Chondrocyte (in vitro differentiated cells): ENCODE measurements around the gene AUTS2. TPM values are rescaled to one million over a fixed set of nuclear protein-coding genes. Genes with fewer than 3 reads are reported as not detected.
A peak's percentile ranks its signal among the peaks of the same experiment; 100 is the strongest.

Source experiments
- DNase-seq: peaks from one replicate; pipeline ENCODE4 v3.0.0; 2021; ENCODE audit warnings: mixed read lengths, low spot score
- H3K27ac Mint-ChIP-seq: one replicate; pipeline ENCODE4 v1.8.0; 2021; ENCODE audit warnings: mild to moderate bottlenecking, moderate library complexity, mixed read lengths; ENCODE audit not compliant: unreplicated experiment
- H3K27me3 Mint-ChIP-seq: 2 replicates; pipeline ENCODE4 v1.8.0; 2021; ENCODE audit warnings: low read depth, mixed read lengths
- H3K36me3 Mint-ChIP-seq: 2 replicates; pipeline ENCODE4 v1.8.0; 2021; ENCODE audit warnings: low read depth, mixed read lengths
- H3K4me1 Mint-ChIP-seq: 2 replicates; pipeline ENCODE4 v1.8.0; 2021; ENCODE audit warnings: low read depth, mild to moderate bottlenecking, mixed read lengths
- H3K4me3 Mint-ChIP-seq: one replicate; pipeline ENCODE4 v1.8.0; 2021; ENCODE audit warnings: mild to moderate bottlenecking, moderate library complexity, mixed read lengths; ENCODE audit not compliant: unreplicated experiment
- H3K9me3 Mint-ChIP-seq: 2 replicates; pipeline ENCODE4 v1.8.0; 2021; ENCODE audit warnings: low read depth, mixed read lengths
- total RNA-seq: library from RNA; stranded (reverse); gene quantifications from 3 replicates; pipeline ENCODE4 v1.2.1, GENCODE V29; 2021
- TF ChIP-seq, protein P1 (sequence below): fragments of 200-600 bp; sonication (generic); IDR thresholded peaks from 2 replicates; pipeline ENCODE4 v1.5.0; 2021; ENCODE audit warnings: antibody characterized with exemption, mild to moderate bottlenecking, moderate library complexity

The AUTS2 gene
- total RNA-seq, 1 donor from 2014 or later = 31.5 TPM

DNA sequence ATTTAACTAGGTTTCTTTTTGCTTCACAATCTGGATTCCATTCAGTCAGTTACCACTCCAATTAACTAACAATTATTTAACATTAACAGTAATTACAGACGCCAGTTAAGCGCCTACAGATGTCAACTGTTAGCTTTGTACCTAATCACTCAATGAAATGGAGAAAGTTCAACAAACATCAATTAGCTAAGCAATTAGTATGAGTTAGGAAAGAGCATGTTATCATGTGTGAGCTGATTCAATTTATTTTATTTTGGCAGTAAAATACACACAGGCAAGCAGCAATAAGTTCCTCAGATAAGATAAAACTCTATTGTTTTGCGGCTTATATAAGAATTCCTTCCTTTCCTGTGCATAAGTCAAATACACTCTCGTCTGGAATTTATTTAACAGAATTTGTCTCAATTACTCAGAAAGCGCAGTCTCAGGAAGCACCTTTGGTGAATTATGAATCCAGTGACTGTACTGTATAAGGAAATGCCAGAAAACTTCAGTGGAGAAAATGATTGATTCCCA, 1106.6 kb downstream of the AUTS2 start:
- Mint-ChIP-seq H3K27ac (no peak overlapping the region), H3K27me3 (no peaks in the 10 kb centered on the region), H3K9me3 (no peaks in the 10 kb centered on the region), H3K4me3 (no peak overlapping the region), H3K36me3 (peaks cover 2% of the 10 kb centered on the region), H3K4me1 (peaks cover 24% of the 10 kb centered on the region)
- no peak for DNase-seq
- TF ChIP-seq, protein P1, sequence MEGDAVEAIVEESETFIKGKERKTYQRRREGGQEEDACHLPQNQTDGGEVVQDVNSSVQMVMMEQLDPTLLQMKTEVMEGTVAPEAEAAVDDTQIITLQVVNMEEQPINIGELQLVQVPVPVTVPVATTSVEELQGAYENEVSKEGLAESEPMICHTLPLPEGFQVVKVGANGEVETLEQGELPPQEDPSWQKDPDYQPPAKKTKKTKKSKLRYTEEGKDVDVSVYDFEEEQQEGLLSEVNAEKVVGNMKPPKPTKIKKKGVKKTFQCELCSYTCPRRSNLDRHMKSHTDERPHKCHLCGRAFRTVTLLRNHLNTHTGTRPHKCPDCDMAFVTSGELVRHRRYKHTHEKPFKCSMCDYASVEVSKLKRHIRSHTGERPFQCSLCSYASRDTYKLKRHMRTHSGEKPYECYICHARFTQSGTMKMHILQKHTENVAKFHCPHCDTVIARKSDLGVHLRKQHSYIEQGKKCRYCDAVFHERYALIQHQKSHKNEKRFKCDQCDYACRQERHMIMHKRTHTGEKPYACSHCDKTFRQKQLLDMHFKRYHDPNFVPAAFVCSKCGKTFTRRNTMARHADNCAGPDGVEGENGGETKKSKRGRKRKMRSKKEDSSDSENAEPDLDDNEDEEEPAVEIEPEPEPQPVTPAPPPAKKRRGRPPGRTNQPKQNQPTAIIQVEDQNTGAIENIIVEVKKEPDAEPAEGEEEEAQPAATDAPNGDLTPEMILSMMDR = no peak

DNA sequence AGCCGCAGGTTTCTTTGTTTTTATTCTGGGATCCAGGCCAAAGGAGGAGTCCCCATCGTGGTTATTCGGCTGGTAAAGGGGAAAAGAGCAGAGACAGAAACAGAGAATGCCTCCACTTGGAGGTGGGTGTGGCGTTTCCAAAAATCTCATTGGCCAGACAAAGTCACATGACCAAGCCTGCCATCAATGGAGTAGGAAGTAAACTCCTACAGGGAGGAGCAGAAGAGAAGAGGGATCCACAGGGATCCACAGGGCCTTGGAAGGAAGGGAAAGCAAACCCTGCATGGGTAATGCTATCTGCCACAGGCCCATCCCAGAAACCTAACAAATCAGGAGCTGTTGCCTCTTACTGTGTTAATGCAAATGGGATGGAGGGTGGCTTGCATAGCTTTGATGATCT, 1107.9 kb downstream of the AUTS2 start:
- DNase-seq = no peak
- Mint-ChIP-seq H3K27me3 (no peaks in the 10 kb centered on the region), H3K4me1 (peaks cover 37% of the 10 kb centered on the region), H3K9me3 (no peaks in the 10 kb centered on the region), H3K4me3 (no peak overlapping the region), H3K36me3 (peaks cover 2% of the 10 kb centered on the region), H3K27ac (no peak overlapping the region)
- TF ChIP-seq, protein P1 = no peak

DNA sequence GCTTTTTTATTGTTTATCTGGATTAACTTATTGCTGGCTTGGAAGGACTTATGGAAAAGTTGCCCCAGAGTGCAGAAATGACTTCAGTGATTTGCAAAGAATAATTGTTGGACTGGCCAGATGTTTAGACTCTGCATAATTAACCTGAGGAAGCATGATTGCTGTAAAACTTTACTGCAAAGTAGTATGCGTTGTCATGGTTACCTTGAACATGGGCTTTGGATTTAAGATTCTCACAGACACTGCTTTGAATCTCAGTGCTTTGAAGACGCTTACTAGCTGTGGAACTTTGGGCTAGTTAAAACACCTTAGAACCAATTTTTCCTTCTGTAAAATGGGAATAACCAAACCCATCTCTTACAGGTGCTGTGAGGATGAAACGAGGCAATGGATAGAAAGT, 1108.4 kb downstream of the AUTS2 start:
- no peak overlapping the region for H3K27ac Mint-ChIP-seq
- H3K9me3 Mint-ChIP-seq = no peaks in the 10 kb centered on the region
- DNase-seq = no peak
- H3K36me3 Mint-ChIP-seq = peaks cover 2% of the 10 kb centered on the region
- H3K27me3 Mint-ChIP-seq = no peaks in the 10 kb centered on the region
- no peak overlapping the region for H3K4me3 Mint-ChIP-seq
- TF ChIP-seq, protein P1 = no peak
- H3K4me1 Mint-ChIP-seq = peaks cover 39% of the 10 kb centered on the region

DNA sequence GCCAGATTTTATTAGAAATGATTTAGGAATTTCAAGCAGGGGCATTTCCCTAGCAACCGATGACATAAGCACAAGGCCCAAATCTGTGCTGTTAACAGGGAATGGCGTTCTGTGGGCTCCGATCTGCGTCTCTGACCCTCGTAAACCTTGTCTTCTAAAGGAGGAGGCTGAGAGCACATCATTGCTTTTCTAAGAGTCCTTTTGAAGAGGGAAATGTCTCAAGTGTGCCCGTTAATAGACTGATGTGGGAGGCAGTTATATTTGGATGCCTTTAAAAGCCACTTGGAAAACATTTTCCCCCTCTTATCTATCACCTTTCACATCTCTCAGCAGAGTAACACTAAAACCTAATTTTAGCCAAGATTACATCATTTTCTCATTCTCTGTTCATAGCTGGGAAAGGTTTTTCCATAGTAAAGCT, 1109.6 kb downstream of the AUTS2 start:
- no peak for DNase-seq
- Mint-ChIP-seq H3K27ac (peak overlapping the region; percentile 24), H3K4me3 (no peak overlapping the region), H3K27me3 (no peaks in the 10 kb centered on the region), H3K9me3 (no peaks in the 10 kb centered on the region), H3K4me1 (peaks cover 39% of the 10 kb centered on the region), H3K36me3 (no peaks in the 10 kb centered on the region)
- TF ChIP-seq, protein P1 = no peak

DNA sequence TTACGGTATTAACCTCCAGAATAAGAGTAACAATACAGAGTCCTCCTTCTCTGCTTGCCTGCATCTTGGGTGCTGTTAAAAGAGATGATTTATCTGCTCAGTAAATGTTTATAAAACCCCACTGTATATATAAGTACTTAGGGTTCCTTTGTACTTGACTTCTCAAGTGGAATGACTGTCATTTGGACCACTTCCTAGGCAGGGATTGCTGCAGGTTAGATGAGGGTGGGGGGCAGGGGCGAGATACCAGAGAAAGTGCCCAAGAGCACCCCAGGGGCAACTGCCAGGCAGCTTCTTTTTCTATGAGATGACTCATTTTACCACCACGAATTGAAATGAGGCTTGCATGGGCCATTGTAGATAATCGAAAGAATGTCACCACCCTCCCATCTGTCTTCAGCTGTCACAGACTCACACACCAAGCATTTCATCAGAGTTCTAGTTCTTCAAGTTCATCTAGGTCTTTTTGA, 1111.8 kb downstream of the AUTS2 start:
- H3K4me1 Mint-ChIP-seq = peaks cover 34% of the 10 kb centered on the region
- no peak overlapping the region for H3K4me3 Mint-ChIP-seq
- peaks cover 5% of the 10 kb centered on the region for H3K36me3 Mint-ChIP-seq
- TF ChIP-seq, protein P1 = no peak
- H3K27me3 Mint-ChIP-seq = no peaks in the 10 kb centered on the region
- peaks cover 8% of the 10 kb centered on the region for H3K9me3 Mint-ChIP-seq
- peak overlapping the region; percentile 78 for H3K27ac Mint-ChIP-seq
- DNase-seq = no peak
